ENCODE results near the gene PDE11A. TPM values are rescaled to one million over a fixed set of nuclear protein-coding genes. Genes with fewer than 3 reads are reported as not detected.

The PDE11A gene
- total and polyA plus RNA-seq, 2 experiments from 2014 or later, result 0.08 to 0.73 TPM

- DNase-seq (ENCODE audit: low spot score) (no peak), ATAC-seq (no peak)
- no peak overlapping the region for H3K4me2 ChIP-seq
- no peaks in the 10 kb centered on the region for H3K27me3 ChIP-seq (ENCODE audit: insufficient read depth)
- no peaks in the 10 kb centered on the region for H4K20me1 ChIP-seq (replicated peaks; ENCODE audit: insufficient read depth)
- H3K4me1 Mint-ChIP-seq, result no peaks in the 10 kb centered on the region
- H3K27ac ChIP-seq (ENCODE audit: low read depth), result no peak overlapping the region
- H3K27ac Mint-ChIP-seq, result no peak overlapping the region
- H3K79me2 ChIP-seq (replicated peaks; ENCODE audit: insufficient read depth), result no peaks in the 10 kb centered on the region
- peaks cover 19% of the 10 kb centered on the region for H3K9me3 Mint-ChIP-seq
- no peak overlapping the region for H2AFZ ChIP-seq
- no peaks in the 10 kb centered on the region for H3K4me1 ChIP-seq (ENCODE audit: insufficient read depth)
- H3K36me3 Mint-ChIP-seq (ENCODE audit: low read depth), result peaks cover 3% of the 10 kb centered on the region
- no peak overlapping the region for H3K4me3 ChIP-seq
- H3K4me3 Mint-ChIP-seq, result no peak overlapping the region
- peaks cover 2% of the 10 kb centered on the region for H3K27me3 Mint-ChIP-seq (ENCODE audit: insufficient read depth, low read depth, poor library complexity)
- 0 out of 2 replicates have a peak, but pooled peaks cover 4% of the 10 kb centered on the region for H3K9me2 ChIP-seq (ENCODE audit: insufficient read depth)
- no peaks in the 10 kb centered on the region for H3K36me3 ChIP-seq (ENCODE audit: insufficient read depth)
- no peaks in the 10 kb centered on the region for H3F3A ChIP-seq (replicated peaks; ENCODE audit: low read depth)
- TF ChIP-seq REST (IDR thresholded peaks at IDR 0.05; ENCODE audit: unreplicated experiment) (no peak), STAT1 (IDR thresholded peaks at IDR 0.05; ENCODE audit: unreplicated experiment) (no peak), CTCF (conservative IDR thresholded peaks at IDR 0.05; ENCODE audit: low read depth in 2 of 2) (no peak), EZH2phosphoT487 (IDR thresholded peaks at IDR 0.05; ENCODE audit: unreplicated experiment) (no peak), ZNF462 (CRISPR knock-in tag; IDR thresholded peaks at IDR 0.05) (no peak), POLR2AphosphoS5 (IDR thresholded peaks at IDR 0.05; ENCODE audit: low read depth) (no peak), CREB1 (CRISPR knock-in tag; IDR thresholded peaks at IDR 0.05; ENCODE audit: low read depth) (no peak), NANOG (IDR thresholded peaks at IDR 0.05; ENCODE audit: borderline replicate concordance) (no peak), ZNF114 (CRISPR knock-in tag; IDR thresholded peaks at IDR 0.05) (no peak), EZH2 (IDR thresholded peaks at IDR 0.05; ENCODE audit: low read depth, unreplicated experiment) (no peak), ETS1 (IDR thresholded peaks at IDR 0.05) (no peak), ZNF331 (CRISPR knock-in tag; IDR thresholded peaks at IDR 0.05; ENCODE audit: low read depth) (no peak), JUNB (IDR thresholded peaks at IDR 0.05; ENCODE audit: unreplicated experiment) (no peak)
These were observed 432.2 kb downstream of the PDE11A start for GRCh38 chr2:177640423-177640822.
